Fibroblast of lung (primary cell): ENCODE measurements around the gene TPP2. TPM values are rescaled to one million over a fixed set of nuclear protein-coding genes. Genes with fewer than 3 reads are reported as not detected.

ENCODE experiments used
- DNase-seq, 2 donors: peaks; one replicate each; pipeline versions ENCODE4 v3.0.0 to v3.0.0-alpha.2; 2010; ENCODE audit warnings: low read depth in 2 of 2
- H2AFZ ChIP-seq: 2 replicates; pipeline ENCODE4 v1.5.1; 2012; ENCODE audit warnings: low read length, control low read depth, inconsistent platforms
- H3K27ac ChIP-seq: 2 replicates; pipeline ENCODE4 v1.5.1; 2011; ENCODE audit warnings: low read length, control low read depth; ENCODE audit not compliant: insufficient read depth
- H3K27me3 ChIP-seq: 2 replicates; pipeline ENCODE4 v1.5.1; 2011; ENCODE audit warnings: mild to moderate bottlenecking, low read length; ENCODE audit not compliant: control insufficient read depth, insufficient read depth
- H3K36me3 ChIP-seq: 2 replicates; pipeline ENCODE4 v1.5.1; 2011; ENCODE audit warnings: low read length; ENCODE audit not compliant: control insufficient read depth, insufficient read depth
- H3K4me1 ChIP-seq: 2 replicates; pipeline ENCODE4 v1.5.1; 2011; ENCODE audit warnings: low read length; ENCODE audit not compliant: control insufficient read depth, insufficient read depth; ENCODE audit errors: extremely low read depth
- H3K4me2 ChIP-seq: 2 replicates; pipeline ENCODE4 v1.5.1; 2011; ENCODE audit warnings: low read length, control low read depth; ENCODE audit not compliant: insufficient read depth; ENCODE audit errors: extremely low read depth
- H3K4me3 ChIP-seq, 4 experiments: fragments of 200-600 bp in 1 of 4; sonication (generic) in 1 of 4; replicated peaks in 1 of 4; 2 replicates each; pipeline ENCODE4 v1.5.1; 2011 to 2016; ENCODE audit warnings: low read length in 4 of 4, low read depth in 3 of 4, mild to moderate bottlenecking in 3 of 4, control low read depth in 2 of 4, inconsistent platforms in 1 of 4, mixed read lengths in 1 of 4; ENCODE audit not compliant: insufficient read depth in 1 of 4; ENCODE audit errors: control extremely low read depth in 1 of 4
- H3K79me2 ChIP-seq: 2 replicates; pipeline ENCODE4 v1.5.1; 2012; ENCODE audit warnings: mild to moderate bottlenecking, low read length, inconsistent platforms; ENCODE audit not compliant: control insufficient read depth, insufficient read depth
- H3K9ac ChIP-seq: 2 replicates; pipeline ENCODE4 v1.5.1; 2011; ENCODE audit warnings: mild to moderate bottlenecking, low read length, control low read depth; ENCODE audit not compliant: insufficient read depth
- H3K9me3 ChIP-seq: 2 replicates; pipeline ENCODE4 v1.5.1; 2012; ENCODE audit warnings: low read depth, low read length; ENCODE audit not compliant: control insufficient read depth, insufficient read depth
- H4K20me1 ChIP-seq: 2 replicates; pipeline ENCODE4 v1.5.1; 2011; ENCODE audit warnings: low read length; ENCODE audit not compliant: control insufficient read depth, insufficient read depth; ENCODE audit errors: extremely low read depth
- CTCF ChIP-seq, 2 donors: IDR thresholded peaks in 1 of 2; conservative IDR thresholded peaks in 1 of 2; 1 replicate in 1 of 2; 2 replicates in 1 of 2; pipeline ENCODE4 v1.5.1; 2011 to 2012; ENCODE audit warnings: low read length in 2 of 2, control low read depth in 1 of 2, inconsistent platforms in 1 of 2, low read depth in 1 of 2, mild to moderate bottlenecking in 1 of 2
- EZH2 ChIP-seq: IDR thresholded peaks from 2 replicates; pipeline ENCODE4 v1.5.1; 2012; ENCODE audit warnings: low read length, control low read depth, mild to moderate bottlenecking; ENCODE audit errors: missing control alignments
- polyA plus RNA-seq, 2 donors: library from polyadenylated mRNA; depleted of rRNA in 1 of 2; stranded (reverse) in 1 of 2; unstranded in 1 of 2; fragments of >200 nt; gene quantifications; 2 replicates each; pipeline ENCODE4 v1.2.1, GENCODE V29; 2011 to 2012; ENCODE audit warnings: missing spikeins in 1 of 2
- total RNA-seq: library from RNA; depleted of rRNA; stranded (reverse); fragments of >200 nt; gene quantifications from 2 replicates; pipeline ENCODE4 v1.2.1, GENCODE V29; 2014

Gene TPP2
- total and polyA plus RNA-seq, 2 donors (not counting 1 experiment from before 2014, with no cell fraction given) = 45.0 to 60.3 TPM

GRCh38 chr13:102620516-102620915 lies 23.7 kb downstream of the TPP2 start:
- Histone ChIP-seq H4K20me1 (no peaks in the 10 kb centered on the region), H2AFZ (no peak overlapping the region), H3K4me1 (no peaks in the 10 kb centered on the region), H3K79me2 (no peaks in the 10 kb centered on the region), H3K27me3 (no peaks in the 10 kb centered on the region), H3K9ac (no peak overlapping the region), H3K4me2 (no peak overlapping the region), H3K9me3 (no peaks in the 10 kb centered on the region), H3K4me3 (no peak overlapping the region), H3K27ac (no peak overlapping the region), H3K36me3 (peaks cover 8% of the 10 kb centered on the region)
- DNase-seq = no peak
- TF ChIP-seq EZH2 = no peak
- no peak for TF ChIP-seq CTCF (conservative IDR thresholded peaks at IDR 0.05 in 1 of 2, IDR thresholded peaks at IDR 0.05 in 1 of 2; ENCODE audit: low read depth in 1 of 2, low read length in 2 of 2)

- no peak for TF ChIP-seq EZH2
- no peak for TF ChIP-seq CTCF (conservative IDR thresholded peaks at IDR 0.05 in 1 of 2, IDR thresholded peaks at IDR 0.05 in 1 of 2; ENCODE audit: low read depth in 1 of 2, low read length in 2 of 2)
- H3K36me3 ChIP-seq = peaks cover 3% of the 10 kb centered on the region
- H3K4me2 ChIP-seq = no peak overlapping the region
- DNase-seq = no peak
- H4K20me1 ChIP-seq = no peaks in the 10 kb centered on the region
- no peaks in the 10 kb centered on the region for H3K27me3 ChIP-seq
- no peak overlapping the region for H3K4me3 ChIP-seq
- no peak overlapping the region for H2AFZ ChIP-seq
- no peak overlapping the region for H3K9ac ChIP-seq
- H3K9me3 ChIP-seq = no peaks in the 10 kb centered on the region
- no peak overlapping the region for H3K27ac ChIP-seq
- no peaks in the 10 kb centered on the region for H3K4me1 ChIP-seq
- no peaks in the 10 kb centered on the region for H3K79me2 ChIP-seq
Observed at GRCh38 chr13:102626928-102627327, 30.1 kb downstream of the TPP2 start.

- no peak overlapping the region for H3K27ac ChIP-seq
- H3K4me2 ChIP-seq = no peak overlapping the region
- no peak overlapping the region for H2AFZ ChIP-seq
- no peak overlapping the region for H3K4me3 ChIP-seq
- DNase-seq = no peak
- no peaks in the 10 kb centered on the region for H3K36me3 ChIP-seq
- no peaks in the 10 kb centered on the region for H3K79me2 ChIP-seq
- TF ChIP-seq EZH2 (no peak), CTCF (conservative IDR thresholded peaks at IDR 0.05 in 1 of 2, IDR thresholded peaks at IDR 0.05 in 1 of 2; ENCODE audit: low read depth in 1 of 2, low read length in 2 of 2) (no peak)
- no peaks in the 10 kb centered on the region for H3K27me3 ChIP-seq
- no peak overlapping the region for H3K9ac ChIP-seq
- no peaks in the 10 kb centered on the region for H3K9me3 ChIP-seq
- H4K20me1 ChIP-seq = no peaks in the 10 kb centered on the region
- H3K4me1 ChIP-seq = no peaks in the 10 kb centered on the region
Observed at GRCh38 chr13:102628559-102628958, 31.8 kb downstream of the TPP2 start.
